ENCODE measurements around the gene FSTL3. TPM values are rescaled to one million over a fixed set of nuclear protein-coding genes. Genes with fewer than 3 reads are reported as not detected.

The FSTL3 gene
- polyA plus RNA-seq, 1 experiment = 21.2 TPM

- H3K4me3 ChIP-seq (ENCODE audit: low read depth, low read length) = no peak overlapping the region
Measured at GRCh38 chr19:652467-653389, 23.5 kb upstream of the FSTL3 start.

GRCh38 chr19:653425-653824, 22.8 kb upstream of the FSTL3 start:
- Histone ChIP-seq H3K4me3 (ENCODE audit: low read depth, low read length) (no peak overlapping the region), H3K27me3 (ENCODE audit: control insufficient read depth, insufficient read depth, low read length) (no peaks in the 10 kb centered on the region), H3K9me3 (ENCODE audit: control insufficient read depth, insufficient read depth, low read length) (no peaks in the 10 kb centered on the region; the same call in 1 of the 2 replicates), H3K27ac (ENCODE audit: low read depth, low read length) (no peak overlapping the region)
- ChIA-PET CTCF (interaction anchor here (0.7 kb wide), 1 partner anchor 41 kb away, joined by 3 read pairs; no protein-coding TSS in a partner anchor), POLR2A (interaction anchor here (0.6 kb wide), 1 partner anchor 18 kb away, joined by 5 read pairs; no protein-coding TSS in a partner anchor)
- no peak for DNase-seq (ENCODE audit: low read depth, low spot score)
- TF ChIP-seq CTCF (IDR thresholded peaks at IDR 0.05; ENCODE audit: low read depth, low read length) = no peak

More at GRCh38 chr19:652467-653389, 23.5 kb upstream of the FSTL3 start:
- no peaks in the 10 kb centered on the region for H3K27me3 ChIP-seq (ENCODE audit: control insufficient read depth, insufficient read depth, low read length)
- no peak for TF ChIP-seq CTCF (IDR thresholded peaks at IDR 0.05; ENCODE audit: low read depth, low read length)
- ChIA-PET POLR2A (no interaction called here), CTCF (interaction anchor here (0.7 kb wide), 1 partner anchor 40 kb away, joined by 3 read pairs; no protein-coding TSS in a partner anchor)
- DNase-seq (ENCODE audit: low read depth, low spot score) = no peak
- no peak overlapping the region for H3K27ac ChIP-seq (ENCODE audit: low read depth, low read length)
- H3K9me3 ChIP-seq (ENCODE audit: control insufficient read depth, insufficient read depth, low read length) = no peaks in the 10 kb centered on the region; the same call in 1 of the 2 replicates

- no peaks in the 10 kb centered on the region for H3K27me3 ChIP-seq (ENCODE audit: control insufficient read depth, insufficient read depth, low read length)
- no peaks in the 10 kb centered on the region; the same call in 1 of the 2 replicates for H3K9me3 ChIP-seq (ENCODE audit: control insufficient read depth, insufficient read depth, low read length)
- no peak overlapping the region for H3K4me3 ChIP-seq (ENCODE audit: low read depth, low read length)
- CTCF ChIA-PET = no interaction called here
- POLR2A ChIA-PET = no interaction called here
- no peak overlapping the region for H3K27ac ChIP-seq (ENCODE audit: low read depth, low read length)
- DNase-seq (ENCODE audit: low read depth, low spot score) = no peak
- no peak for TF ChIP-seq CTCF (IDR thresholded peaks at IDR 0.05; ENCODE audit: low read depth, low read length)
Measured at GRCh38 chr19:655691-656090, 20.5 kb upstream of the FSTL3 start.

- Histone ChIP-seq H3K27me3 (ENCODE audit: control insufficient read depth, insufficient read depth, low read length) (no peaks in the 10 kb centered on the region), H3K27ac (ENCODE audit: low read depth, low read length) (no peak overlapping the region), H3K4me3 (ENCODE audit: low read depth, low read length) (no peak overlapping the region), H3K9me3 (ENCODE audit: control insufficient read depth, insufficient read depth, low read length) (no peaks in the 10 kb centered on the region; the same call in 1 of the 2 replicates)
- ChIA-PET POLR2A (interaction anchor here (0.6 kb wide), 1 partner anchor 446 kb away, joined by 6 read pairs; no protein-coding TSS in a partner anchor), CTCF (no interaction called here)
- no peak for DNase-seq (ENCODE audit: low read depth, low spot score)
- no peak for TF ChIP-seq CTCF (IDR thresholded peaks at IDR 0.05; ENCODE audit: low read depth, low read length)
Measured at GRCh38 chr19:656751-657559, 19.2 kb upstream of the FSTL3 start.
